Measurements from ENCODE around the gene ENAH. TPM values are rescaled to one million over a fixed set of nuclear protein-coding genes. Genes with fewer than 3 reads are reported as not detected.

ENAH gene
- total and polyA plus RNA-seq, 2 donors (not counting 1 experiment from before 2014, with no cell fraction given): 1.3 to 1.6 TPM

GRCh38 chr1:225477296-225477911, 175.5 kb downstream of the ENAH start:
- WGBS (ENCODE audit: insufficient coverage): 100% methylated on average over 3 of the region's 6 CpGs
- H3K27me3 Mint-ChIP-seq: no peaks in the 10 kb centered on the region
- peak overlapping the region; percentile 41 for H3K4me2 ChIP-seq (replicated peaks; ENCODE audit: low read depth, low read length, poor library complexity, severe bottlenecking)
- H3K79me2 ChIP-seq (ENCODE audit: control insufficient read depth, insufficient read depth, low read length): no peaks in the 10 kb centered on the region
- no peak overlapping the region for H3K9ac ChIP-seq (ENCODE audit: low read length)
- no peaks in the 10 kb centered on the region for H3K27me3 ChIP-seq (replicated peaks in 1 of 4; ENCODE audit: control extremely low read depth in 1 of 4, control insufficient read depth in 3 of 4, insufficient read depth in 4 of 4, low read length in 3 of 4)
- intact Hi-C loops (cut with micrococcal nuclease): loop anchor here (5.0 kb wide), 2 partner anchors 180 to 370 kb away; no protein-coding TSS in a partner anchor
- H3K27ac Mint-ChIP-seq: peak overlapping the region; percentile 54
- peak overlapping the region; percentile 54 for H2AFZ ChIP-seq (ENCODE audit: insufficient read depth, low read depth, low read length, poor library complexity, severe bottlenecking)
- no peaks in the 10 kb centered on the region for H3K36me3 ChIP-seq (replicated peaks in 1 of 2; ENCODE audit: control extremely low read depth in 1 of 2, control insufficient read depth in 1 of 2, extremely low read depth in 1 of 2, insufficient read depth in 2 of 2, low read length in 1 of 2)
- DNase-seq (no peak), ATAC-seq (ENCODE audit: low read depth) (no peak)
- no peaks in the 10 kb centered on the region for H4K20me1 ChIP-seq (ENCODE audit: control insufficient read depth, insufficient read depth, low read length, poor library complexity, severe bottlenecking)
- peaks cover 0 to 5% (median 0%) of the 10 kb centered on the region in 3 donors for H3K9me3 ChIP-seq (ENCODE audit: control extremely low read depth in 1 of 3, control insufficient read depth in 2 of 3, insufficient read depth in 1 of 3, low read length in 2 of 3)
- ChIA-PET CTCF (interaction anchor here (0.7 to 7.1 kb wide), 11 partner anchors 10 to 510 kb away, joined by 3 to 86 read pairs (median 8); partner anchors contain the start of gene LBR), POLR2A (interaction anchor here (0.7 kb wide), 1 partner anchor 522 kb away, joined by 3 read pairs; the partner anchor contains the start of gene SDE2)
- no peak overlapping the region for H3K4me3 ChIP-seq (ENCODE audit: control extremely low read depth in 1 of 5, extremely low read depth in 1 of 5, insufficient read depth in 1 of 5, low read depth in 2 of 5, low read length in 4 of 5)
- no peak overlapping the region for H3K27ac ChIP-seq (ENCODE audit: low read length in 2 of 2)
- H3K4me1 ChIP-seq (ENCODE audit: control insufficient read depth in 2 of 2, insufficient read depth in 2 of 2, low read length in 2 of 2): peaks cover 48 to 64% of the 10 kb centered on the region in 2 donors
- no peak for TF ChIP-seq EZH2 (IDR thresholded peaks at IDR 0.05; ENCODE audit: borderline replicate concordance, insufficient read depth, low read depth, low read length, poor library complexity, severe bottlenecking)
- TF ChIP-seq, protein P1, sequence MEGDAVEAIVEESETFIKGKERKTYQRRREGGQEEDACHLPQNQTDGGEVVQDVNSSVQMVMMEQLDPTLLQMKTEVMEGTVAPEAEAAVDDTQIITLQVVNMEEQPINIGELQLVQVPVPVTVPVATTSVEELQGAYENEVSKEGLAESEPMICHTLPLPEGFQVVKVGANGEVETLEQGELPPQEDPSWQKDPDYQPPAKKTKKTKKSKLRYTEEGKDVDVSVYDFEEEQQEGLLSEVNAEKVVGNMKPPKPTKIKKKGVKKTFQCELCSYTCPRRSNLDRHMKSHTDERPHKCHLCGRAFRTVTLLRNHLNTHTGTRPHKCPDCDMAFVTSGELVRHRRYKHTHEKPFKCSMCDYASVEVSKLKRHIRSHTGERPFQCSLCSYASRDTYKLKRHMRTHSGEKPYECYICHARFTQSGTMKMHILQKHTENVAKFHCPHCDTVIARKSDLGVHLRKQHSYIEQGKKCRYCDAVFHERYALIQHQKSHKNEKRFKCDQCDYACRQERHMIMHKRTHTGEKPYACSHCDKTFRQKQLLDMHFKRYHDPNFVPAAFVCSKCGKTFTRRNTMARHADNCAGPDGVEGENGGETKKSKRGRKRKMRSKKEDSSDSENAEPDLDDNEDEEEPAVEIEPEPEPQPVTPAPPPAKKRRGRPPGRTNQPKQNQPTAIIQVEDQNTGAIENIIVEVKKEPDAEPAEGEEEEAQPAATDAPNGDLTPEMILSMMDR (IDR thresholded peaks at IDR 0.05): no peak
- H3K9me3 Mint-ChIP-seq (ENCODE audit: insufficient read depth): no peaks in the 10 kb centered on the region
- peak overlapping the region; percentile 48 for H3K4me3 Mint-ChIP-seq
- peaks cover 59% of the 10 kb centered on the region for H3K4me1 Mint-ChIP-seq

DNA sequence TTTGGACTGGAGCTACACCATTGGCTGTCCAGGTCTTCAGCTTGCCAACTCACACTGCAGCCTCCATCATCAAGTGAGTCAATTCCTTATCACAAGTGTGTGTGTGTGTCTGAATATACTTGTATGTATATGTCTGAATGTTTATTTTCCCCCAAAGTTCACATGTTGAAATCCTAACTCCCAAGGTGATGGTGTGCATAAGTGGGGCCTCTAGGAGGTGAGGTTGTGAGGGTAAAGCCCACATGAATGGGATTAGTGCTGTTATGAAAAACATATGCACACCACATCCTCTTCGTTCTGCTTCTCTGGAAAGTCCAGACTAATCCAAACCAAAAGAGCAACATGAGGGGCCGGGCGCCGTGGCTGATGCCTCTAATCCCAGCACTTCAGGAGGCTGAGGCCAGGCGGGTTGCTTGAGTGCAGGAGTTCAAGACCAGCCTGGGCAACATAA, 176.4 kb downstream of the ENAH start:
- no peaks in the 10 kb centered on the region for H3K27me3 Mint-ChIP-seq
- Histone ChIP-seq H3K9me3 (ENCODE audit: control extremely low read depth in 1 of 3, control insufficient read depth in 2 of 3, insufficient read depth in 1 of 3, low read length in 2 of 3) (peaks cover 0 to 5% (median 0%) of the 10 kb centered on the region in 3 donors), H2AFZ (ENCODE audit: insufficient read depth, low read depth, low read length, poor library complexity, severe bottlenecking) (no peak overlapping the region), H3K4me1 (ENCODE audit: control insufficient read depth in 2 of 2, insufficient read depth in 2 of 2, low read length in 2 of 2) (peaks cover 45 to 57% of the 10 kb centered on the region in 2 donors), H3K4me2 (replicated peaks; ENCODE audit: low read depth, low read length, poor library complexity, severe bottlenecking) (no peak overlapping the region), H3K27me3 (replicated peaks in 1 of 4; ENCODE audit: control extremely low read depth in 1 of 4, control insufficient read depth in 3 of 4, insufficient read depth in 4 of 4, low read length in 3 of 4) (no peaks in the 10 kb centered on the region), H3K4me3 (ENCODE audit: control extremely low read depth in 1 of 5, extremely low read depth in 1 of 5, insufficient read depth in 1 of 5, low read depth in 2 of 5, low read length in 4 of 5) (no peak overlapping the region), H3K27ac (ENCODE audit: low read length in 2 of 2) (no peak overlapping the region), H4K20me1 (ENCODE audit: control insufficient read depth, insufficient read depth, low read length, poor library complexity, severe bottlenecking) (no peaks in the 10 kb centered on the region), H3K36me3 (replicated peaks in 1 of 2; ENCODE audit: control extremely low read depth in 1 of 2, control insufficient read depth in 1 of 2, extremely low read depth in 1 of 2, insufficient read depth in 2 of 2, low read length in 1 of 2) (no peaks in the 10 kb centered on the region), H3K9ac (ENCODE audit: low read length) (no peak overlapping the region), H3K79me2 (ENCODE audit: control insufficient read depth, insufficient read depth, low read length) (no peaks in the 10 kb centered on the region)
- WGBS (ENCODE audit: insufficient coverage): 73% methylated on average over 5 of the region's 5 CpGs
- CTCF ChIA-PET: interaction anchor here (0.7 to 7.1 kb wide), 11 partner anchors 9 to 514 kb away, joined by 3 to 86 read pairs (median 6); partner anchors contain the start of gene ENAH
- ATAC-seq (ENCODE audit: low read depth) (no peak), DNase-seq (no peak)
- POLR2A ChIA-PET: interaction anchor here (0.7 kb wide), 1 partner anchor 523 kb away, joined by 3 read pairs; the partner anchor contains the start of gene SDE2
- intact Hi-C loops (cut with micrococcal nuclease): loop anchor here (5.0 kb wide), 2 partner anchors 181 to 371 kb away; no protein-coding TSS in a partner anchor
- H3K4me1 Mint-ChIP-seq: peaks cover 52% of the 10 kb centered on the region
- H3K9me3 Mint-ChIP-seq (ENCODE audit: insufficient read depth): no peaks in the 10 kb centered on the region
- no peak for TF ChIP-seq EZH2 (IDR thresholded peaks at IDR 0.05; ENCODE audit: borderline replicate concordance, insufficient read depth, low read depth, low read length, poor library complexity, severe bottlenecking)
- TF ChIP-seq, protein P1 (IDR thresholded peaks at IDR 0.05): no peak
- peak overlapping the region; percentile 8 for H3K27ac Mint-ChIP-seq
- H3K4me3 Mint-ChIP-seq: no peak overlapping the region

All from B cell (primary cell).